Muscle of arm (tissue), 12 donors: ENCODE results near the gene PJVK. TPM values are rescaled to one million over a fixed set of nuclear protein-coding genes. Genes with fewer than 3 reads are reported as not detected.

ENCODE experiments used
- DNase-seq: peaks from one replicate; pipeline ENCODE4 v3.0.0-alpha.2; 2013
- polyA plus RNA-seq, 12 donors: library from polyadenylated mRNA; unstranded; fragments of 120-200 nt; gene quantifications; one replicate each; pipeline ENCODE4 v1.2.1, GENCODE V29; 2013; ENCODE audit not compliant: insufficient read length in 12 of 12

PJVK gene
- polyA plus RNA-seq, 12 donors = 2.7 to 15.1 (median 6.8) TPM; not detected in 1

DNA sequence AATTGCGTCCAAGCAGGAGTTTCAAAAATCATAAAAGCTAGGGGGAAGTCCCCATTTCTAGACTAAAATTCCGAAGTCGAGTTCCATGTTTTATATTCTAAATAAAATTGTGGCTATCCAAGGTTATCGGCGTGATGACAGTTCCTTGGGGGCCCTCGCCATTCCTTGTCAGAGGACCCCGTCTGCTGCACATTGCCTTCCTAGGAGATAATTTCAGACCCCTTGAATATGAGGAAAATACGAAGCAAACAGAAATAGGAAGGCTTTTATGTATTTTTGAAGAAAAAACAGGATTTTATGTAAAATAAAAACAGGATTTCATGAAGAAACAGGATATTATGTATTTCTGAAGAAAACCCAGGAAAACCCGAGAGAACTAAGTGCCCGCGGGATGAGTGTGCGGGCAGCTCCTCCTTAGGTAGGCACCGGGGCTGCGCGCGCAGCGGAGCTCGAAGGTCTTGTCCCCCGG lies 28.6 kb downstream of the PJVK start:
- no peak for DNase-seq

DNA sequence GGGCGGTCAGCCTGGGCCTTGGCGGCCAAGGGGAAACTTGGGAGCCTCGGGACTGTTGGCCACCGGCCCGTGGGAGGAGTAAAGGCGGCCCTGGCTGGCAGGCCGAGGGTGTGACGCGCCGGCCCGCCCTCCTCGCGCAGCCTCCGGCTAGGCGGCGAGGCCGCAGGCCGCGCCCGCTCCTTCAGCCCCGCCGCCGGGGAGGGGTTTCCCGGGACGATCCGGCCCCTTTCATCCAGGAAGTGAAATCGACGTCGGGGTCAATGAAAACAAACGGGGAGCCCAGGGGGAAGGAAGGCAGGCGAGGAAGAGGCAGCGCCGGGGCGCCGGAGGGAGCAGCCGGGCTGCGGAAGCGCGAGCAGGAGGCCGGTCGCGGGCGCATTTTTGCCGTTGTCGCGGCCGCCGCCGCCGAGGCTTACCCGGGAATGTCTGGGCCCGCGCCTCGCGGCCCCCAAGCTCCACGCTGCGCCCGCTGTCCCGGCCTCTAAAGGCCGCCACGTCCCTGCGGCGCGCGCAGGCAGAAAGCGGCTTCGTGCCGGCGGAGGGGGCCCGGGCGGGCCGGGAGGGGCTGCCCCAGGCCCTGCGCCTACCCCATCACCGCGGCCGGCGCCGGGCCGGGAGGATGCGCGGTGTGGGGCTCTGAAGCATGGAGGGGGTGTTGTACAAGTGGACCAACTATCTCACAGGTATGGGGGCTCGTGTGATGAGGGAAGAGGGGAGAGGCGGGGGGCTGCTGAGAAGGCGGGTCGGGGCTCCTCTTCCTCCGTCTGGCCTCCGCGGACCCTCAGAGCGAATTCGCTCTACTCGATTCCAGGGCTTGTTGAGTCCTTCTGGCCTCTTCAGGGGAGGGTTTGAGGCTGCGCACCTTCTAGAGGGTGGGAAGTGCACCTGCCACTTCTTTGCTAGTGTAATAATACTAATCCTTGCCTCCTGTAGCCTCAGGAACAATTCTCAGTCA lies 29.3 kb downstream of the PJVK start, which contains the start of gene PLEKHA3:
PLEKHA3 (plus strand) TSS at position 231 of the 955 bp plus-strand sequence; CDS start at position 644, 413 bp downstream.
- DNase-seq = peak; percentile 94

DNA sequence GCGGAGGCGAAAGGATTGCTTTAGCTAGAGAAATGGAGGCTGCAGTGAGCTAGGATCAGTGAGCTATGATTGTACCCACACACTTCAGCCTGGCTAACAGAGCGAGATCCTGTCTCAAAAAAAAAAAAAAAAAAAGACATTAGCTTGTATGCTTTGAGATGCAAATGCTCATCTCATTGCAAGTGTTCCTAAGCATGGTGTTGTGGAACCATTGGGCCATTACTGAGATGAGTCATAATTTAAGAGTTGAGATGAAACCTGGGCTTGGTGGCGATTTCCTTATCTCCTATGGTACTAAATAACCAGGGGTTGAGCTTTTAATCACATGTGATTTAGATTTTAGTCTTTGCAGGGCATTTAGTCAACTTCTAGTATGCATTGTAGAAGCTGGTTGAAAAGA lies 31.3 kb downstream of the PJVK start:
- DNase-seq = no peak

DNA sequence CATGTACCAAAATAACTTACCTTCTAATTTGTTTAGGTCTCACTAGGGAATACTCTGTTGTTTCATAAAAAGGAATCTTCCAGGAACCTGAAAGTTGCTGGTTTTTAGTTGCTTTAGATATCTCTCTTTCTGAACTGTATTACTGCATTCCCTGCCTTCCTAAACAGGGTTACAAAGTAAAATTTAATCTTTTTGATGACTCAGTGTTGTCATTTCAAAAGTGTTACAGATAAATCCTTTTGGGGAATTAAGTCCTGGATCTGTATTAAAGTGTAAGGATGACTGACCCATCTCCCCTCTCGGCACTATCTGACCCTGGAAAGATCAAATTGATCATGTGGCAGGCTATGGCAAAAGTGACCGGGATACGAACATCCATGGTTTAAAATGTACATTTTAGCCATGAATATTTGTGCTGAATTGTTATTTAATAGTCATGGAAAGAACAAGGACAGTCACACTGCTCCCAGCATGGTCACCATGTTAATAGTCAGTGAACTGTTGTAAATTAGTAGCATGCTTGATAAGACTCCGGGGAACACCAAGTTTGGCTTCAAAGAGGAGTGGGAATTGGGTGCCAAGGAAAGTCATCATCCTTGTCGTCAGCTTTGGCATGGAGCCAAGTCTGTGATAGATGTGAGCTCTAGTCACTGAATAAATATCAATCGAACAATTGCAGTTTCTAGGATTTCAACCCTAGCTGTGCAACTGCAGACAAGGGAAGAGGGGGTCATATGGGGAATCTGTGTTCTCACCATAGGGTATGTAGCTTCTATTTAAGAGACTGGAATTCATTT lies 33.3 kb downstream of the PJVK start:
- DNase-seq = peak; percentile 16

DNA sequence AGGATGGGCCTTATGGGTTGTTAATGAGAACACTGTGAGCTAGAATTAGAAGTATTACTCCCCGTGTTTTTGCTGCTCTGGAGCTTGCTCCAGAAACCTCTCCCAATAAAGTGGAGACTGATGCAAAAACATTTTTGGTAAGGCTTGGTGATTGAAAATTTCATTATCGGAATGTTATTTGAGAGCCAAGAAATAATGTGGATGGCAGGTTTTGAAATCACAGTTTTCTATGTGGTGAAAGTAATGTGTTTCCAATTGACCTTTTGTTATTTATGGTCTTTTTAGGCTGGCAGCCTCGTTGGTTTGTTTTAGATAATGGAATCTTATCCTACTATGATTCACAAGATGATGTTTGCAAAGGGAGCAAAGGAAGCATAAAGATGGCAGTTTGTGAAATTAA lies 34.2 kb downstream of the PJVK start:
- DNase-seq = no peak

DNA sequence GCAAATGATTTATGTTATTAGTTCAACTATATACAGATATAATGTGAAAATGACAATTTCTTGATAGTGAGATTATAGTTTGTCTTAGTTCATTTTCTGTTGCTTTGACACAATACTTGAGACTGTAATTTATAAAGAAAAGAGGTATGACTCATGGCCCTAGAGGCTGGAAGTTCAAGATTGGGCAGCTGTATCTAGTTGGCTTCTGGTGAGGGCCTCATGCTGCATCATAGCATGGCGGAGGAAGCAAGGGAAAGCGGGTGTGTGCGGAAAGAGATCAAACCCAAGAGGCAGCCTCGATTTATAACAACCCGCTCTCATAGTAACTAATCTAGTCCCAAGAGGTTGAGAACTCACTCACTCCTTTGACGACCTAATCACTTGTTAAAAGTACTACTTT lies 40.4 kb downstream of the PJVK start:
- no peak for DNase-seq

DNA sequence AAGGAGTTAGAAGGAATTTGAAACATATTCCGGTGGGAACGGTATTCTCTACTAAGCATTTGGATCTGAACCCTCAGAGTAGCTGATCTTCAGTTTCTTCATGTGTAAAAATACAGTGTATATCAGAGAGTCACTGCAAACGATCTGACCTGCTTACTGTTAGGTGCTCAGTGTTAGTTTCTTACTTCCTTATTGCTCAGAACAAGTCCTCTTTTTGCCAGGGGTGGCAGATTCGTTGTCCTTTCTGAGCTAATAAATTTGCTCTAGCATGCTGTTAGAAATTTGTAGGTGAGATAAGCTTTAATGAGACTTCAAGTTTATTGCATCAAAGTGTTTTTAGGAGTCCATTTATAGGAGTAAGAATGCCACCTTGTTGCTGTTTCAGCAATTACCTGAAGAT lies 44.9 kb downstream of the PJVK start:
- DNase-seq = no peak

DNA sequence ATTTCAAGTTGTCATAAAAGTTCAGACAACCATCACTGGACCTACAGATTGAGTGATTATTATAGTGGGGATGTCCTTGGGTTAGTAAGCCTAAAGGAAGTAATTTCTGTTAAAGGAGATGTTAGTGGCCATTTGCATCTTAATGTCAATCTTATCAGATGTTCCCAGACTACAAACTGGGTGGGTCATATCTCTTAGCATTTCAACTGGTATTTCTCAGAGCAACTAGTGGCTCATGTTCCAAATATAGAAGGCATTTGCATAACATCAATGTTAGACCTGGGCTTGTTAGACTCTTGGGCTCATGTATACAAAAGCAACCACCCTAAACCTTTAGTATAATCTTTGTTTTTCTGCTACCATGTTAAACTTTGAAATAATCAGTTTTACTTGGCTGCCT lies 47.0 kb downstream of the PJVK start:
- no peak for DNase-seq

DNA sequence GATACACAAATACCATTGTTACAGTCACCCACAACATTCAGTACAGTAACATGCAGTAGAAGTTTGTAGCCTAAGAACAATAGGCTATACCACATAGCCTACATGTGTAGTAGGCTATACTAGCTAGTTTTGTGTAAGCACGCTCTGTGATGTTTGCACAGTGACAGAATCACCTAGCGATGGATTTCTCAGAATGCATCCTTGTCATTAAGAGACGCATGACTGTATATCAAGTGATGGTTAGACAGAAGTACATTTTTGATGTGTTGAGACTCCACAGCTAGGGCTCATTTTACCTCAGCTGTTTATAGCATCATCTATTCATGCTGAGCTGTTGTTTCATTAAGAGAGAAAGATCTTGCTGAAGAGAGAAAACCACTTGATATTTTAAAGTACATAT lies 48.5 kb downstream of the PJVK start:
- no peak for DNase-seq

DNA sequence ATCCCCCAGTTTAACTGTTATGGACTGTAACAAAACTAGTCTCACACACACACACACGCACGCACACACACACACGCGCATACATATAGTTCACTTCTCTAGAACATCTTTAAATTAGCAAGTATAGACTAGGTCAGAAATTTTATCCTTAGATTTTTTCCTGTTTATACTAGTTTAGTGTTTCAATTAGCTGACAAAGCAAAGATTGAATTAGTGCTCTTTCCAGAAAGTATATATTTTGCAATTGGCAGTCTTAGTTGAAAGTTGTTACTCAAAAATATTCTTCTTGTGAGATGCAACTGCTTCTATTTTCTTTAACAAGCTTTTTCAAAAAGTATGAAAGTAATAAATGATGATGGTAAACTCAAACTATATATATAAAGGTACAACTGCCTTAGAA lies 51.6 kb downstream of the PJVK start:
- DNase-seq = no peak

DNA sequence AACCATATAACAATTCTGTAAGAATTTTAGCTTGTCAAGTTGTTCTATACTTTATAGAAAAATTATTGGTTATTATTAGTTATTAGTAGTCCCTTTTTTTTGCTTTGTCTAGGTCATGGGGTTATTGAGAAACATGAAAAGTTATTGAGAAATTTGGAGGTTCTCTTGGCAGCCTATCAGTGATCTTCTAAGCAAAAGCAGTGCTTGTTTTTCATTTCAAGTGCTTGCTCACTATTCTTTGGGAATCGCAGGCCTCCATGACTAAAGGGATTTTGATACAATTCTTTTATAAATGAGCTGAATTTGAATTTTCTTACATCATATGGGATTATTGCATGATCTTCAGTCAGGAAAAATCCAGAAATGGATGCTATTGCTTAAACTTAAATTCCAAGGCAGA lies 54.9 kb downstream of the PJVK start:
- no peak for DNase-seq

DNA sequence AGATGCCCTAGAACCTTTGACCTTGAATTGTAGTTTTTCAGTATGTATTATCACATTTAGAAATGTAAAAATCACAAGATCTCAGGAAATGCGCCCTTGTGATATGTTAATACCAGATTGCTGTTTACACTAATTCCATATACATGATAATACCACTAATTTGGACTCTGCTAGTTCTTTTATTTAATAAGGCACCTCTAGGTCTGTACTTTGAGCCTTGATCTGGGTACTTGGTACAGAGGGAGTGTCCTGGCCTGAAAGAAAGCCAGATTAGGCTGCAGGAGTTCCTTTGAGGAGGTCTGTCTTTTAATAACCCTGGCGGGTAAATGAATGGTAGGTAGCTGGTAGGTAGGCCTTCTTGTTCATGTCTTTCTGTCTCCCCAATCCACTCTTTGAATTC lies 55.3 kb downstream of the PJVK start:
- no peak for DNase-seq

DNA sequence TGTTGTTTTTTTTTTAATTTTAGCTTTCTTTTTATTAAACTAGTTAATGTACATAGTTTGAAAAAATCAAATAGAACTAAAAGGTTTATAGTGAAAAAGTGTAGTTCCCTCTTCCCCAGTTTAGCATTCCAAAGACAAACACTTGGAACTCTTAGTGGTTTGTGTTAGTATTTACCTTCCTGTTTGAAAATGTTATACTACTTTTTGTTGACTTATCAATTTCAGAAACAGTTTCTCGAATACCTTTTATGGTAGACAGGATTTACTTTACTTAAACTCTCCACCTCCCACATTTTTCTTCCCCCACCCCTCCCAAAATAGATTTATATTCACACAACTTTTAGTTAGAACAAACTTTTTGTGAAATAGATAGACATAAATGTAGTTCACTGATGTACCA lies 55.8 kb downstream of the PJVK start:
- no peak for DNase-seq

DNA sequence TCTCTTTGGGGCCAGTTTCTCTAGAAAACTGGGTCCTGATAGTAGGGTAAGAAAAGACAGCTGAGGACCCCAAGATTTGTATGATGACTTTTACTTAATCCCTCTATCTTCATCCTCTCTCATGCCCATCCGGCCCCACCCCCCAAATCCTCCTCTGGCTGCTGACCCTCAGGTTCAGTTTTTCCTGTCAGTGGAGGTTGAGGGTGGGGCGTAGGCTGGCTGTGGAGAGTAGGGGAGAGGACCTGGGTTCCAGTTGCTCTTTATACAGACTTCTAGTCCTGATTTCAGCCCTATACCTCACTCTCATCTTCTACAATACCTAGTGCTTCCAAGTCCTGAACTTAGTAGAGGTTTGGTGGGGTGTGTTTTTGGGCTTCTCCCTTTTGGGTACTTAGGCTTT lies 57.5 kb downstream of the PJVK start:
- no peak for DNase-seq

DNA sequence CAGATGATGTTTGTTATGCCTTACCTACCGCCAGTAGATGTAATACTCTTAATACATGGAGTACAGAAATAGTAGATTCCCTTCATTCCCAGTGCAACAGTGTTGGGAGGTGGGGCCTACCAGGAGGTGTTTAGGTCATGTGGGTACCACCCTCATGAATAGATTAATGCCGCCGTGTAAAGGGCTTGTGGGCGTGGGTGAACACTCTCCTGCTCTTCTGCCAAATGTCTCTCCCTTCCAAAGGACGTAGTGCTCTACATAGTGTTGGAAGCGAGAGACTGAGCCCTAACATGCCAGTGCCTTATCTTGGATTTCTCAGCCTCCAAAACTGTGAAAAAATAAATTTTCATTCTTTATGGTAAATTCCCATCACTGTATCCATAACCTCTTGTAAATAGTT lies 59.2 kb downstream of the PJVK start:
- no peak for DNase-seq

Other genes starting within 250 kb of the PJVK start
- gene PRKRA, start 203 bp upstream of the PJVK start, polyA plus RNA-seq = 10 to 100 TPM in 11 of 12 donors, not detected in 1; 33.4 to 70.9 (median 57.5) TPM
- gene FKBP7, start 27.2 kb downstream of the PJVK start, polyA plus RNA-seq = 10 to 100 TPM in 11 of 12 donors, not detected in 1; 31.8 to 82.2 (median 63.6) TPM
- 10 to 100 TPM in 11 of 12 donors, not detected in 1; 11.2 to 23.9 (median 16.3) TPM for gene PLEKHA3, start 29.1 kb downstream of the PJVK start, polyA plus RNA-seq